B cell (primary cell): ENCODE data around the gene SCNN1G. TPM values are rescaled to one million over a fixed set of nuclear protein-coding genes. Genes with fewer than 3 reads are reported as not detected.

ENCODE experiments used
- ATAC-seq: fragments of 200-7000 bp; cut with Tn5 transposase; one replicate; pipeline ENCODE4 v1.10.0; 2021; ENCODE audit warnings: low read depth, mild to moderate bottlenecking, moderate number of reproducible peaks, moderate library complexity
- CTCF ChIA-PET: fragments of 350-600 bp; sonication (Branson Sonifier 250); formaldehyde crosslinking; loops from one replicate; lab custom pipeline; 2021; ENCODE audit warnings: antibody characterized with exemption, inconsistent platforms; lab: Charles Lee
- POLR2A ChIA-PET: fragments of 350-600 bp; sonication (Branson Sonifier 250); formaldehyde crosslinking; loops from one replicate; lab custom pipeline; 2021; ENCODE audit warnings: antibody characterized with exemption; lab: Charles Lee
- DNase-seq: peaks from one replicate; pipeline ENCODE4 v3.0.0; 2013
- H2AFZ ChIP-seq: 2 replicates; pipeline ENCODE4 v1.6.1; 2012; ENCODE audit warnings: mild to moderate bottlenecking, low read depth, low read length; ENCODE audit not compliant: insufficient read depth, poor library complexity, severe bottlenecking
- H3K27ac ChIP-seq, 2 donors: 1 replicate in 1 of 2; 2 replicates in 1 of 2; pipeline ENCODE4 v1.5.1; 2012 to 2013; ENCODE audit warnings: low read length in 2 of 2, mild to moderate bottlenecking in 2 of 2, moderate library complexity in 1 of 2
- H3K27me3 ChIP-seq, 4 experiments: fragments of 200-600 bp in 1 of 4; sonication (generic) in 1 of 4; replicated peaks in 1 of 4; 1 replicate in 2 of 4; 2 replicates in 2 of 4; pipeline versions ENCODE4 v1.6.1 to v1.7.0; 2013 to 2016; ENCODE audit warnings: low read length in 3 of 4, mild to moderate bottlenecking in 2 of 4, mixed read lengths in 1 of 4, moderate library complexity in 1 of 4; ENCODE audit not compliant: insufficient read depth in 4 of 4, control insufficient read depth in 3 of 4; ENCODE audit errors: control extremely low read depth in 1 of 4
- H3K36me3 ChIP-seq, 2 experiments: replicated peaks in 1 of 2; 1 replicate in 1 of 2; 2 replicates in 1 of 2; pipeline versions ENCODE4 v1.6.1 to v1.7.1; 2013; ENCODE audit warnings: low read length in 1 of 2; ENCODE audit not compliant: insufficient read depth in 2 of 2, control insufficient read depth in 1 of 2; ENCODE audit errors: control extremely low read depth in 1 of 2, extremely low read depth in 1 of 2
- H3K4me1 ChIP-seq, 2 donors: fragments of 200-600 bp in 1 of 2; sonication (generic) in 1 of 2; 1 replicate in 1 of 2; 2 replicates in 1 of 2; pipeline versions ENCODE4 v1.5.1 to v1.6.1; 2013 to 2017; ENCODE audit warnings: low read length in 2 of 2; ENCODE audit not compliant: control insufficient read depth in 2 of 2, insufficient read depth in 2 of 2
- H3K4me2 ChIP-seq: replicated peaks from 2 replicates; pipeline ENCODE3; 2012; ENCODE audit warnings: mild to moderate bottlenecking, low read depth, low read length; ENCODE audit not compliant: poor library complexity, severe bottlenecking
- H3K4me3 ChIP-seq, 5 experiments: fragments of 200-600 bp in 1 of 5; sonication (generic) in 1 of 5; 1 replicate in 3 of 5; 2 replicates in 2 of 5; pipeline versions ENCODE4 v1.5.1 to v1.7.0; 2011 to 2016; ENCODE audit warnings: low read length in 4 of 5, mild to moderate bottlenecking in 4 of 5, low read depth in 2 of 5, control low read depth in 1 of 5, moderate library complexity in 1 of 5; ENCODE audit not compliant: insufficient read depth in 1 of 5; ENCODE audit errors: control extremely low read depth in 1 of 5, extremely low read depth in 1 of 5
- H3K79me2 ChIP-seq: fragments of 200-600 bp; sonication (generic); one replicate; pipeline ENCODE4 v1.6.0; 2016; ENCODE audit warnings: low read length; ENCODE audit not compliant: control insufficient read depth, insufficient read depth
- H3K9ac ChIP-seq: fragments of 200-600 bp; sonication (generic); 2 replicates; pipeline ENCODE4 v1.6.1; 2017; ENCODE audit warnings: mild to moderate bottlenecking, low read length, moderate library complexity
- H3K9me3 ChIP-seq, 3 donors: one replicate each; pipeline versions ENCODE4 v1.6.1 to v1.7.1; 2013; ENCODE audit warnings: low read length in 2 of 3; ENCODE audit not compliant: control insufficient read depth in 2 of 3, insufficient read depth in 1 of 3; ENCODE audit errors: control extremely low read depth in 1 of 3
- H4K20me1 ChIP-seq: 2 replicates; pipeline ENCODE4 v1.6.0; 2012; ENCODE audit warnings: mild to moderate bottlenecking, low read length; ENCODE audit not compliant: insufficient read depth, control insufficient read depth, poor library complexity, severe bottlenecking
- H3K27ac Mint-ChIP-seq: one replicate; pipeline ENCODE4 v1.8.0; 2021; ENCODE audit warnings: mixed read lengths
- H3K27me3 Mint-ChIP-seq: one replicate; pipeline ENCODE4 v1.8.0; 2021; ENCODE audit warnings: mixed read lengths
- H3K4me1 Mint-ChIP-seq: one replicate; pipeline ENCODE4 v1.8.0; 2021; ENCODE audit warnings: mixed read lengths
- H3K4me3 Mint-ChIP-seq: one replicate; pipeline ENCODE4 v1.8.0; 2021; ENCODE audit warnings: mixed read lengths
- H3K9me3 Mint-ChIP-seq: one replicate; pipeline ENCODE4 v1.8.0; 2022; ENCODE audit warnings: mixed read lengths; ENCODE audit not compliant: insufficient read depth
- EZH2 ChIP-seq: IDR thresholded peaks from 2 replicates; pipeline ENCODE4 v1.6.1; 2012; ENCODE audit warnings: borderline replicate concordance, low read depth, mild to moderate bottlenecking, moderate library complexity, low read length; ENCODE audit not compliant: insufficient read depth, poor library complexity, severe bottlenecking
- WGBS: methylation state at CpG from one replicate; pipeline ENCODE4 v1.1.5; 2013; ENCODE audit warnings: missing lambda C conversion rate; ENCODE audit not compliant: insufficient coverage; 5-methylcytosine and 5-hydroxymethylcytosine counted together
- intact Hi-C: fragments of 100-400 bp; cut with micrococcal nuclease; formaldehyde crosslinking; loops from one replicate; pipeline ENCODE4 v1.10.0; 2022
- polyA plus RNA-seq: library from polyadenylated mRNA; depleted of rRNA; stranded (reverse); fragments of >200 nt; gene quantifications from 2 replicates; pipeline ENCODE4 v1.2.3, GENCODE V29; 2012
- total RNA-seq, 2 donors: library from RNA; stranded (reverse); fragments of 120-200 nt in 1 of 2; gene quantifications; 1 replicate in 1 of 2; 2 replicates in 1 of 2; pipeline versions ENCODE4 v1.2.3 to v1.2.4, GENCODE V29; 2013 to 2022
- TF ChIP-seq, protein P1 (sequence below): fragments of 200-600 bp; IDR thresholded peaks from one replicate; pipeline ENCODE4 v1.8.0; 2022; ENCODE audit warnings: antibody characterized with exemption, mild to moderate bottlenecking

The SCNN1G gene
- total and polyA plus RNA-seq, 2 donors (not counting 1 experiment from before 2014, with no cell fraction given) = not detected

DNA sequence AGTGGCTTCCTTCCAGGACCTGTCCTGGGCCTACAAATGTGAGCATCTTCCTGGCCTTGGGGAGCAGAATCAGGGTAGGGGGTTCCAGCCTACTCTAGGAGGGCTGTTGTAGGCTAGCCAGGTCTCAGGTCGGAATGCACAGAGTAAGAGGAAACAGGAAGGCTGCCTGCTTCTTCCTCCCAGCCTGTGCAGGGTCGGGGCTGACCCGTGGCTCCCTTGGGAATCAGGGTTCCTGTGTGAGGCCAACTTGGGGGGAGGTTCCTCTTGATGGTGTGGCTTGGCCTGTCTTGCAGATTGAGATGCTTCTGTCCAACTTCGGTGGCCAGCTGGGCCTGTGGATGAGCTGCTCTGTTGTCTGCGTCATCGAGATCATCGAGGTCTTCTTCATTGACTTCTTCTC lies 32.3 kb downstream of the SCNN1G start:
- no peak overlapping the region for H3K27ac Mint-ChIP-seq
- intact Hi-C loops = no loop called here
- H3K36me3 ChIP-seq = no peaks in the 10 kb centered on the region
- no peaks in the 10 kb centered on the region for H4K20me1 ChIP-seq
- DNase-seq = no peak
- peaks cover 0 to 5% (median 0%) of the 10 kb centered on the region in 3 donors for H3K9me3 ChIP-seq
- CTCF ChIA-PET = no interaction called here
- H2AFZ ChIP-seq = no peak overlapping the region
- H3K27ac ChIP-seq = no peak overlapping the region
- H3K27me3 ChIP-seq = peaks cover 0 to 6% (median 0%) of the 10 kb centered on the region in 4 experiments
- no peaks in the 10 kb centered on the region for H3K4me1 Mint-ChIP-seq
- H3K9me3 Mint-ChIP-seq = no peaks in the 10 kb centered on the region
- no peak for ATAC-seq
- H3K4me2 ChIP-seq = no peak overlapping the region
- TF ChIP-seq, protein P1, sequence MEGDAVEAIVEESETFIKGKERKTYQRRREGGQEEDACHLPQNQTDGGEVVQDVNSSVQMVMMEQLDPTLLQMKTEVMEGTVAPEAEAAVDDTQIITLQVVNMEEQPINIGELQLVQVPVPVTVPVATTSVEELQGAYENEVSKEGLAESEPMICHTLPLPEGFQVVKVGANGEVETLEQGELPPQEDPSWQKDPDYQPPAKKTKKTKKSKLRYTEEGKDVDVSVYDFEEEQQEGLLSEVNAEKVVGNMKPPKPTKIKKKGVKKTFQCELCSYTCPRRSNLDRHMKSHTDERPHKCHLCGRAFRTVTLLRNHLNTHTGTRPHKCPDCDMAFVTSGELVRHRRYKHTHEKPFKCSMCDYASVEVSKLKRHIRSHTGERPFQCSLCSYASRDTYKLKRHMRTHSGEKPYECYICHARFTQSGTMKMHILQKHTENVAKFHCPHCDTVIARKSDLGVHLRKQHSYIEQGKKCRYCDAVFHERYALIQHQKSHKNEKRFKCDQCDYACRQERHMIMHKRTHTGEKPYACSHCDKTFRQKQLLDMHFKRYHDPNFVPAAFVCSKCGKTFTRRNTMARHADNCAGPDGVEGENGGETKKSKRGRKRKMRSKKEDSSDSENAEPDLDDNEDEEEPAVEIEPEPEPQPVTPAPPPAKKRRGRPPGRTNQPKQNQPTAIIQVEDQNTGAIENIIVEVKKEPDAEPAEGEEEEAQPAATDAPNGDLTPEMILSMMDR = no peak
- no peak for TF ChIP-seq EZH2
- WGBS = 50% methylated on average over 6 of the region's 7 CpGs
- no peak overlapping the region for H3K4me3 Mint-ChIP-seq
- H3K79me2 ChIP-seq = no peaks in the 10 kb centered on the region
- H3K9ac ChIP-seq = no peak overlapping the region
- H3K4me1 ChIP-seq = no peaks in the 10 kb centered on the region
- peaks cover 27% of the 10 kb centered on the region for H3K27me3 Mint-ChIP-seq
- H3K4me3 ChIP-seq = no peak overlapping the region
- POLR2A ChIA-PET = no interaction called here

DNA sequence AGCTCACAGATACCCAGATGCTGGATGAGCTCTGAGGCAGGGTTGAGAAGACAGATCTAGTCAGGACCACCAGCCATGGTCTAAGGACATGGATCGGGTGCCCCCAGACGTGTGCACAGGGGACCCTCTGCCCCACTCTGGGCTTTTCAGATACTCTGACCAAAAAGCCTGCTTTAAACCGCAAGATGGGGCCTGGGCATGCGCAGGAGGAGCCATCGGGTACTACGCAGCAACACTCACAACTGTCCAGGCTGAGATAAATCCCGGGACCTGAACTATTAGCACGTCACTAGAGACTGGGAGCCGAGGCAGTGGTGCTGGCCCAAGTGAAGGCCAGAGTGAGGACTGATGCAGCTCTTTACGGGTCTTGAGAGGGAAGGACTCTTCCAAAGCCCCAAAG lies 32.9 kb downstream of the SCNN1G start:
- ChIA-PET CTCF (no interaction called here), POLR2A (no interaction called here)
- DNase-seq (no peak), ATAC-seq (no peak)
- Mint-ChIP-seq H3K27ac (no peak overlapping the region), H3K4me1 (no peaks in the 10 kb centered on the region), H3K27me3 (peaks cover 29% of the 10 kb centered on the region), H3K4me3 (no peak overlapping the region), H3K9me3 (no peaks in the 10 kb centered on the region)
- WGBS = 97% methylated on average over 10 of the region's 10 CpGs
- Histone ChIP-seq H3K9ac (no peak overlapping the region), H3K4me2 (no peak overlapping the region), H3K4me1 (no peaks in the 10 kb centered on the region), H3K36me3 (no peaks in the 10 kb centered on the region), H3K9me3 (peaks cover 0 to 5% (median 0%) of the 10 kb centered on the region in 3 donors), H3K27me3 (peaks cover 0 to 6% (median 0%) of the 10 kb centered on the region in 4 experiments), H3K4me3 (no peak overlapping the region), H3K27ac (no peak overlapping the region), H2AFZ (no peak overlapping the region), H3K79me2 (no peaks in the 10 kb centered on the region), H4K20me1 (no peaks in the 10 kb centered on the region)
- TF ChIP-seq, protein P1 = no peak
- intact Hi-C loops = no loop called here
